DOHH2 (cell line): Measurements from ENCODE around the gene COPG1.

Experiments used
- H3F3A ChIP-seq: fragments of 200-600 bp; sonication (generic), shearing (Covaris generic); 2 replicates; pipeline ENCODE4 v1.6.0; 2016; ENCODE audit warnings: antibody characterized with exemption, mild to moderate bottlenecking; ENCODE audit not compliant: control insufficient read depth, insufficient read depth
- H3K27ac ChIP-seq: fragments of 200-600 bp; sonication (generic); 2 replicates; pipeline ENCODE4 v1.5.1; 2014; ENCODE audit warnings: low read depth, mild to moderate bottlenecking, low read length, moderate library complexity
- H3K27me3 ChIP-seq: fragments of 200-600 bp; sonication (generic); 2 replicates; pipeline ENCODE4 v1.6.1; 2014; ENCODE audit warnings: mild to moderate bottlenecking, low read length, mixed read lengths; ENCODE audit not compliant: control insufficient read depth
- H3K36me3 ChIP-seq: fragments of 200-600 bp; sonication (generic); 2 replicates; pipeline ENCODE4 v1.6.1; 2014; ENCODE audit warnings: mild to moderate bottlenecking, low read length, moderate library complexity, mixed read lengths; ENCODE audit not compliant: control insufficient read depth
- H3K4me1 ChIP-seq: fragments of 200-600 bp; sonication (generic); 2 replicates; pipeline ENCODE4 v1.6.1; 2014; ENCODE audit warnings: mild to moderate bottlenecking, low read length, mixed read lengths; ENCODE audit not compliant: control insufficient read depth
- H3K4me2 ChIP-seq: fragments of 200-600 bp; sonication (generic); 2 replicates; pipeline ENCODE4 v1.6.0; 2014; ENCODE audit warnings: mild to moderate bottlenecking, low read length, moderate library complexity
- H3K4me3 ChIP-seq: fragments of 200-600 bp; sonication (generic); 2 replicates; pipeline ENCODE4 v1.5.1; 2014; ENCODE audit warnings: mild to moderate bottlenecking, low read length, mixed read lengths
- H3K79me2 ChIP-seq: fragments of 200-600 bp; sonication (generic); 2 replicates; pipeline ENCODE4 v1.6.1; 2014; ENCODE audit warnings: mild to moderate bottlenecking, low read length, mixed read lengths; ENCODE audit not compliant: control insufficient read depth
- H3K9me2 ChIP-seq: fragments of 200-600 bp; sonication (generic); replicated peaks from 2 replicates; pipeline ENCODE4 v1.6.1; 2014; ENCODE audit warnings: mild to moderate bottlenecking, low read length, mixed read lengths; ENCODE audit not compliant: control insufficient read depth
- H3K9me3 ChIP-seq: fragments of 200-600 bp; sonication (generic); 2 replicates; pipeline ENCODE4 v1.6.1; 2014; ENCODE audit warnings: antibody characterized with exemption, low read length, mixed read lengths; ENCODE audit not compliant: control insufficient read depth, insufficient read depth
- H4K20me1 ChIP-seq: fragments of 200-600 bp; sonication (generic); 2 replicates; pipeline ENCODE4 v1.6.0; 2014; ENCODE audit warnings: low read depth, mild to moderate bottlenecking, antibody characterized with exemption, low read length, moderate library complexity; ENCODE audit not compliant: control insufficient read depth, insufficient read depth
- CTCF ChIP-seq: fragments of 200-600 bp; sonication (generic); IDR thresholded peaks from one replicate; pipeline ENCODE4 v1.5.1; 2014; ENCODE audit warnings: antibody characterized with exemption, mild to moderate bottlenecking, low read depth, low read length; ENCODE audit not compliant: poor library complexity, severe bottlenecking
- EZH2phosphoT487 ChIP-seq: fragments of 200-600 bp; sonication (generic); IDR thresholded peaks from 2 replicates; pipeline ENCODE4 v1.6.1; 2017; ENCODE audit warnings: borderline replicate concordance, mild to moderate bottlenecking, antibody characterized with exemption, low read length, moderate library complexity, mixed read lengths

The COPG1 gene

GRCh38 chr3:129249284-129250065 is at the start of gene COPG1:
COPG1 (plus strand) TSS chr3:129249606; CDS start chr3:129249710, 104 bp downstream.
- Histone ChIP-seq H3K4me3 (peak within 1 kb of the TSS; percentile 93), H3K9me3 (no peaks in the 10 kb centered on the region), H3K4me1 (peaks cover 28% of the 10 kb centered on the region), H4K20me1 (0 out of 2 replicates have a peak, but pooled peaks cover 2% of the 10 kb centered on the region), H3K27ac (peak within 1 kb of the TSS; percentile 53), H3F3A (peaks cover 7% of the 10 kb centered on the region; the same call in 1 of the 2 replicates), H3K4me2 (peak within 1 kb of the TSS; percentile 97), H3K27me3 (no peaks in the 10 kb centered on the region), H3K9me2 (no peaks in the 10 kb centered on the region), H3K79me2 (peaks cover 30% of the 10 kb centered on the region), H3K36me3 (peaks cover 34% of the 10 kb centered on the region)
- no peak for TF ChIP-seq CTCF
- no peak for TF ChIP-seq EZH2phosphoT487

GRCh38 chr3:129204473-129204872 is 44.9 kb upstream of the COPG1 start:
- Histone ChIP-seq H3K9me3 (no peaks in the 10 kb centered on the region), H3K36me3 (no peaks in the 10 kb centered on the region), H4K20me1 (no peaks in the 10 kb centered on the region), H3F3A (0 out of 2 replicates have a peak, but pooled peaks cover 2% of the 10 kb centered on the region), H3K4me1 (no peaks in the 10 kb centered on the region), H3K79me2 (no peaks in the 10 kb centered on the region), H3K27ac (no peak overlapping the region), H3K9me2 (no peaks in the 10 kb centered on the region), H3K4me2 (no peak overlapping the region), H3K4me3 (no peak overlapping the region), H3K27me3 (no peaks in the 10 kb centered on the region)
- TF ChIP-seq CTCF (no peak), EZH2phosphoT487 (no peak)

- Histone ChIP-seq H3K27ac (no peak overlapping the region), H3K27me3 (no peaks in the 10 kb centered on the region; the same call in 1 of the 2 replicates), H4K20me1 (no peaks in the 10 kb centered on the region), H3K79me2 (no peaks in the 10 kb centered on the region), H3K4me1 (no peaks in the 10 kb centered on the region), H3K4me3 (no peak overlapping the region), H3K9me2 (no peaks in the 10 kb centered on the region), H3F3A (0 out of 2 replicates have a peak, but pooled peaks cover 2% of the 10 kb centered on the region), H3K36me3 (no peaks in the 10 kb centered on the region), H3K9me3 (no peaks in the 10 kb centered on the region), H3K4me2 (no peak overlapping the region)
- TF ChIP-seq EZH2phosphoT487 (no peak), CTCF (no peak)
Measured at GRCh38 chr3:129205109-129205832, 44.1 kb upstream of the COPG1 start.
